ENCODE data around the gene CETN3.

The CETN3 gene

DNA sequence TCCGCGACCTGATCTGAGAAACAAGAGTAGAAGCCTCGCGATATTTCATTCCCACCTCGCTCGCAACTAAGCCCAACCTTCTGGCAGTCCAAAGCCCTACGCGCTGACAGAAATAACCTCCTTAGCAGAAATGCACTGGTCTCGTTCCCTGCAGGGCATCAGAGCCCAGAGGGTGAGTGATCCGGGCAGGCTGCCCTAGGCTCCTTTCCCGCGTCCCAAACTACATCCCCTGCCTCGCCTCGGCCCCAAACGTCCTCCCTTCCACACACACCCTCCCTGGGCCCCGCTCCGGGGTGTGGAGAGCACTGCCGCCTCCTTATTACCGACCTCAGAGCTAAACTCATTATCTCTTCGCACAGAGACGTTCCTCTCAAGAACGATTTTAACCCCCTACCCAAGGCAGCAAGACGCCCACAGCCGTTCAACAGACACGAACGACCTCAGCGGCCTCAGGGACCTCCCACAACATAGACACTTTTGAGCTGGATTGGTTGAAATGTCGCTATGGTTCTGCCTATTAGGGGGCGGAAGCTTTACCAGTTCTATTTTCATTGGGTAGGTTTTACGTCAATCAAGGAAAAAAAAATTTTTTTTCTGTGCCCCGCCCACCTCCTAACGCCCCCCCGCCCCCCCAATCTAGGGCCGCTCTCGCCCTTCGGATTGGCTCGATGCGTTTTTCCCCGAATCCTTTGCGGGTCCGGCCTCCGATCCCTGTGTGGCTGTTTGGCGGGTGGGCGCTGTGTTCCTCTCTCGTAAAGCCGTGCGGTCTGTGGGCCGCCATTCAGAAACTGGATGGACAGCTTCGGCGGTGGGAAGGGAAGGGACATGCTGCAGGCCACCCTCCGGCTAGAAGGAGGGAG lies at the start of gene CETN3:
Gene CETN3, minus strand, starts transcription at position 439 of the 860 bp plus-strand sequence. Its CDS starts 95 bp downstream, at position 344.
- DNase-seq = peak; percentile 91

DNA sequence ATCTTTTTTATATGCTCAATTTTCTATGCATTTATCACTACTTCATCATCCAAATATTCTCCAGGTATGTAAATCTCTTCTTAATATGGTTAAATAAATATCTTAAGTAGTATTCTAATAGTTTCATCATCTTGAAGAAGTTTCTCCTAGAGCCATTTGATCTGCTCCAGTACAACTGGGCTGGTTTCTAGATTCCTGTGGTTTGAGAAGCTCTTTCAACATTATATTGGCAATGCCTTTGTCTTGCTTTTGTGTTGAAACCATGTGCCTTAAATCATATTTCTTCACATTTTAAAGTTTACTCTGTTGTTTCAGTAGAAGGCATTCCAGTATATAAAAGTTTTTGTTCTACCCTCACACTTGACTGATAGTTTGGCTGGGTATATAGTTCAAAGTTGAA lies 37.4 kb upstream of the CETN3 start:
- DNase-seq = no peak

GRCh38 chr5:90440644-90441043 lies 31.1 kb upstream of the CETN3 start:
- no peak for DNase-seq

- no peak for DNase-seq
Observed at GRCh38 chr5:90438100-90438499, 28.5 kb upstream of the CETN3 start.

DNA sequence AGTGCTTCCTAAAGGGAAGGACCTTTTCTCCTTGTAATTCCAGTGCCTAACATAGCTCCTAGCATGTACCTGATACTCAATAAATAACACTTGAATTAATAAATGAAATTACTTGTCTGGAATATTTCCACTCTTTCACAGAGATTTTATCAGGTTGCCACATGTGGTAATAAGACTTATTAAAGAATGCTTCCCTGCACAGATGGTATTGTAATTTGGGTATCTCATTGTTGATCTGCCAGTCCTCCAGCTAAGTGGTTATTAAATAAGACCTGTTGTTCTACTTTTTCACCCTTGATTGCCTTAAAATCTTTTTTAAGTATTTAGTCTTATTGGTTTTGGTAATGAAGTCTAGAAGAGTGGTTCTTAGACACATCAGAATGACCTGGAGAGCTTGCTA lies 28.1 kb upstream of the CETN3 start:
- DNase-seq = no peak

DNA sequence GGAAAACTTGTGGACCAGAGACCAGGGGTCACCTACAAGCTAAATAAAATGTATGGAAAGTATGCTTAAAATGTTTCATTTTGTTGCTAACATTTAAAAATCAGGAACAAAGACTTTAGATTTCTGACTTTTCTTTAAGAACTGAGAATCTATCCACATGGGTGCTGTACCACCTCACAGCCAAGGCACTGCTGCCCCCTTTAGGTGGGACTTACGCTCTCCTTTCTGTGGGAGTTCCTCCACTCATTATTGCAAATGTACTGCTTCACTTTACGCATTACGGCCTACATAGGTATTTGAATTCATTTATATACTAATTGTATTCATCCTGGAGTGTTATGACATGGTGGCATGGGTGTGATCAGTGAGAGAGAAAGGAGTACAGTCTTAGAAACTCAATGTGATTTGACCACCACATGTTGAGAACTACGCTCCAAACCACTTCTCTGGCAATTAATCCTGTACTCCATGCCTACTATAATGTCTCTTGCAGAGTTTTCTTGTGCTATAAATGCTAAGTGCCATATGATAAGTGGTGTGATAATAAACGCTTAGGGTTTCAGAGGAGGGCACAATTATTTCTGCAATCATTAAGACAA lies 24.7 kb upstream of the CETN3 start:
- peak; percentile 35 for DNase-seq

DNA sequence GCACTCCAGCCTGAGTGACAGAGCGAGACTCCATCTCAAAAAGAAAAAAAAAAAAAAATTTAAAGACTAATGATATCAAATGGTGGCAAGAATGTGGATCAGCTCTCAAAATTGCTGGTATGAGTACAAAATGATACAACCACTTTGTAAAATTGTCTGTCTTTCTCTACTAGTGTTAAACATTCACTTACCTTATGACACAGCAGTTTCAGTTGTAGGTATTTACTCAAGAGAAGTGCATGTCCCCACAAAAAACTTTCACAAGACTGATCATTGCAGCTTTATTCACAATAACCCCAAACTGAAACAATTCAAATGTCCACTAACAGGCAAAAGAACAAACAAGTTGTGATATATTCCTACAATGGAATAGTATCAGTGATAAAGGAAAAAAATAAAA lies 14.7 kb upstream of the CETN3 start:
- DNase-seq = no peak

DNA sequence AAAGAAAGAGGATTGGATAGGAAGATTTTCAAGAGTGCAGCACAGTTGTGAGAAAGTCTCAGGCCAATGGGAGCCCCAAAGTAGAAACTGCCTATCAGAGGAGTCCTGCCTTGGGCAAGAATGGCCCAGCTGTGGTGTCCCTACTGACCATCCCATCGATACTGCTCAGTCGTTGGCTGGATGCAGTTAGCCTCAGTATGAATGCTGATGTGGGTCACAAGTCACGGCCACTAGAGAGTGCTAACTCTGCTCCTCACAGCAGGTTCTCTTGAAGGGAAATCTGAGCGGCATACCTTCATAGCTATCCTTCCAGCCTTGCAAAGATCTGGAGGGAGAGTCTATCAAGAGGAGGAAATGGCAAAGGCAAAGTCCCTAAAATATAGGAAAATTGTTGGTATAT lies 11.6 kb upstream of the CETN3 start:
- DNase-seq = no peak

DNA sequence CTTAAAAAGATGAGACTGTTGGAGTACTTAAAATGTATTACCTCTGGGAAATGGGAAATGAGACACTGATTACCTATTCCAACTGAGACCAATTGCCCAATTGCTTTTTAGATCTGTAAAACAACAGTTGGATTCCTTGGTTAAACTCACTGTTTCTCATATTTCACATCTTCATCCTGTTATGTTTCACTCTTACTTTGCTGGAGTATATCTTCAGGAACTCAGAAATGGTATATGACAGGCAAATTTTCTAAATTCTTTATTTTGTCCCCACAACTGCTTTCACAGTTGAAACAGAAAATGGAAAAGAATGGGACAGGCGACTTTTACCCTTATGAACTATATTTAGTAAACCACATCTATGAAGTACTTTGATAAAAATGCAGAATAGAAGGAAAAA lies 8.7 kb upstream of the CETN3 start:
- no peak for DNase-seq

DNA sequence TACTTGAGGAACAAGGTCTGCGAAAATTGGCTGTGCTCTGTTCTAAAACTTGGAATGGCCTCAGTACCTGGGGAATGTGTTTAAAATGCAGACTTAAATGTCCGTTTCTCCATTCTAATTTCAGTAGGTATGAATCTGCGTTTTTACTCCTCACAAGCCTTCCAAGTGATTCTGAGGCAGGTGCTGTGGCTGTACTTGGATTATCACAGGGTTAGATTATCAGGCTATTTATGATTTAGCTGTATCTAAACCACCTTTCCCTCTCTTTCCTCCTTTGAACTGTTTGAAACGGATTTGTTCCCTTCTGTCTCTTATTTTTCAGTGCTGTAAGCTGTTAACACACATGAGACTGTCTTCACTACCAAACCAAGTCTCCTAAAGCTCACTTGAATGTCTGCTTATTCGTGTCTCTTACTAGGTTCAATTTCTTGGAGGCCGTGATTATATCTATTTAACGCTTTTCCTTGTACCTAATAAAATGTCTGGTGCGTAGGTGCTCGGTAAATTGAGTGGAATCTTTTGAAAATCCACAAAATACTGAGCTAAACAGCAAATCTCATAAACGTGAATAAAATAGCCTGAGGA lies 714 bp upstream of the CETN3 start:
- no peak for DNase-seq

GRCh38 chr5:90408571-90409317 lies 812 bp downstream of the CETN3 start:
- DNase-seq = no peak

GRCh38 chr5:90406466-90406865 lies 3.1 kb downstream of the CETN3 start:
- DNase-seq = no peak

- DNase-seq = no peak
Observed at GRCh38 chr5:90402521-90403255, 6.9 kb downstream of the CETN3 start.

DNA sequence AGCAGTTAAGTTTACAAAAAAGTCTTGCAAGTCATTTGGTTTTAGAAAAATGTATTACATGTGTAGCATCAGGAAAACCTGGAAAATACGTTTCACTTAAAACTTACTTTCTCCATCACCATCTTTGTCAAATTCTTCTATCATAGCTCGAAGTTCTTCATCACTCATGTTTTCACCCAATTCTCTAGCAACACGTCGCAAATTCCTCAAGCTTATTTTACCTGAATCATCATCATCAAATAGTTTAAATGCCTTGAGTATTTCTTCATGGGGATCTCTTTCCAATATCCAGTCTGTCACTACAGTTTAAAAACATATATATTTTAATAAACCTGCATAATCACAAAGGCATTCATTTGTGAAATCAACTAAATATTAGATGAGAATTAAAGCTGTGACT lies 10.3 kb downstream of the CETN3 start:
- no peak for DNase-seq

DNA sequence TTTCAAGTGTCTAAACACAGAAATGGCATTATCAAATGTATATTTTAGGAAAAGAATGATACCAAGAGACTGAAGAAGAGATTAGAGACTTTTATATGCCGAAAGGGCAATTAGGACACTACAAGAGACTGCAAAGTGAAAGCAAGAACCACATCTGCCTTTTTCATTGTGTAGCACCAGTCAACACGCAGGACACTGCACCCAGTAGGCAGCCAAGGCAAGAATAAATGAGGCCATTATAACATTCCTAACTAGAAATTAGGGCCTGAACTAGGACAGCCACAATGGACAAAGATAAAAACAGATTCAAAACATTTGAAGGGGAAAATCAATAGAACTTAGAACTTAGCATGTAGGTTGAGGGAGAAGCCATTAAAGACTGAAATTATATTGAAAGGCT lies 10.8 kb downstream of the CETN3 start:
- no peak for DNase-seq

- DNase-seq = no peak
Observed at GRCh38 chr5:90395005-90395404, 14.6 kb downstream of the CETN3 start.

- no peak for DNase-seq
Observed at GRCh38 chr5:90390928-90391327, 18.6 kb downstream of the CETN3 start.

DNA sequence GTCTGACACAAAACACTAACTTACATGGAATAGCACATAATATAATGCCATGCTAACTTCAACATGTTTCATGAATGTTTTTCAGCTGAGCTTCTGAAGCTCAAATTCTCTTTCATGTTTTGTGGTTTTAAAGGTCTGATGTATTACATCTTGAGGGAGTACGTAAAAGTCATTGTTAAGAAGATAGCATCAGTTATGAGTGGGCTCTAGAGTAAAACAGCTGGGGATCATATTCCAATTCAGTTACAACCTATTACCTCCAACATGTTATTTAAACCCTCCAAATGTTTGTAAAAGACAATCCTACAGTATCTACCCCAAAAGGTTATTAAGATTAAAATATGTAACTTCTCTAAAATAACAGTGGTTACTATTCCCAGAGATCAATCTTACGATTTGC lies 19.2 kb downstream of the CETN3 start:
- DNase-seq = no peak

- DNase-seq = no peak
Observed at GRCh38 chr5:90387508-90387907, 22.0 kb downstream of the CETN3 start.

- no peak for DNase-seq
Observed at GRCh38 chr5:90386099-90386710, 23.4 kb downstream of the CETN3 start.

GRCh38 chr5:90384389-90384788 lies 25.2 kb downstream of the CETN3 start:
- DNase-seq = no peak

- DNase-seq = no peak
Observed at GRCh38 chr5:90383903-90384302, 25.7 kb downstream of the CETN3 start.

All from stimulated activated CD4-positive, alpha-beta T cell treated with anti-CD3 and anti-CD28 coated beads, Interleukin-1b, Interleukin-23, amount 100 ng/mL, for 48 hours (primary cell).